ENCODE measurements around the gene CSAG3.
"Not testable (repeated sequence)": the region's sequence is repeated elsewhere in the genome, so short reads cannot be mapped to it uniquely, and the experiment has no call there.

The CSAG3 gene

GRCh38 chrX:152758918-152759317 lies at the start of gene CSAG3:
Gene CSAG3, plus strand, starts transcription at chrX:152759218.
- DNase-seq (ENCODE audit: low spot score): not testable (repeated sequence)

- DNase-seq (ENCODE audit: low spot score): not testable (repeated sequence)
These were observed 45.8 kb upstream of the CSAG3 start for GRCh38 chrX:152713195-152713594.

DNA sequence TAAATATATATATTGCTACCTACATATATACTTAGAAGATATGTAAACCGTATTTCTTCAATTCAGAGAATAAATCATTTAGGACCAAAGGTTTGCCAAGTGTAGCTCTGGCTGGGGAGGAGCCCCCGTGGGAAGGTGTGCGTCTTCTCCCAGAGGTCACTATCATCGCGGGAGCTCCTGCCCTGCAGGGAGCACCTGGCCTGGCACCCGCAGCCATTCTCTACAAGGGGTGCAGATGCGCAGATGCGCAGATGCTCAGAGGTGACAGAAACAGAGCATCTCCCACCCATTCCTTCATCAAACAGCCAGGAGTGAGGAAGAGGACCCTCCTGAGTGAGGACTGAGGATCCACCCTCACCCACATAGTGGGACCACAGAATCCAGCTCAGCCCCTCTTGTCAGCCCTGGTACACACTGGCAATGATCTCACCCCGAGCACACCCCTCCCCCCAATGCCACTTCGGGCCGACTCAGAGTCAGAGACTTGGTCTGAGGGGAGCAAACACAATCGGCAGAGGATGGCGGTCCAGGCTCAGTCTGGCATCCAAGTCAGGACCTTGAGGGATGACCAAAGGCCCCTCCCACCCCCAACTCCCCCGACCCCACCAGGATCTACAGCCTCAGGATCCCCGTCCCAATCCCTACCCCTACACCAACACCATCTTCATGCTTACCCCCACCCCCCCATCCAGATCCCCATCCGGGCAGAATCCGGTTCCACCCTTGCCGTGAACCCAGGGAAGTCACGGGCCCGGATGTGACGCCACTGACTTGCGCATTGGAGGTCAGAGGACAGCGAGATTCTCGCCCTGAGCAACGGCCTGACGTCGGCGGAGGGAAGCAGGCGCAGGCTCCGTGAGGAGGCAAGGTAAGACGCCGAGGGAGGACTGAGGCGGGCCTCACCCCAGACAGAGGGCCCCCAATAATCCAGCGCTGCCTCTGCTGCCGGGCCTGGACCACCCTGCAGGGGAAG lies 44.9 kb upstream of the CSAG3 start, which contains the start of gene MAGEA2B:
TSS of gene MAGEA2B (plus strand) at position 814 of the 973 bp plus-strand sequence. CDS start 2,479 bp downstream, outside the sequence.
- DNase-seq (ENCODE audit: low spot score): not testable (repeated sequence)

DNA sequence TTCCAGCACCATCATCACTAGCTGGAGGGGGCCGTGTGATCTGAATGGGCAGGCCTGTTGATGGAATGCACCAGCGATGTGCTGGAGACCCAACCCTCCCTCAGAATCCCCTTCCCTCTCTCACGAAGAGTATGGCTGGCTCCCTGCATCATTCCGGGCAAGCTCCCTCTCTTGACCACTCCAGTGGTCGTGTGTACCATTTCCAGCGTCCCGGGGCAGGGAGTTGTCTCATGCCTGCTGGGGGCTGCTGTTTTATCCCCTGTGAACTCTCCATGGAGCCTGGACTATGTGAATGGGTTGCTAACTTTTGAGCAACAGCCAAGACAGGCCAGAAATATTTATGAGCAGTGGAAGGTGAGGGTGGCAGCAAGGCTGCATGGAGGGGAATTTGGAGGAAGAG lies 33.6 kb upstream of the CSAG3 start:
- no peak for DNase-seq (ENCODE audit: low spot score)

DNA sequence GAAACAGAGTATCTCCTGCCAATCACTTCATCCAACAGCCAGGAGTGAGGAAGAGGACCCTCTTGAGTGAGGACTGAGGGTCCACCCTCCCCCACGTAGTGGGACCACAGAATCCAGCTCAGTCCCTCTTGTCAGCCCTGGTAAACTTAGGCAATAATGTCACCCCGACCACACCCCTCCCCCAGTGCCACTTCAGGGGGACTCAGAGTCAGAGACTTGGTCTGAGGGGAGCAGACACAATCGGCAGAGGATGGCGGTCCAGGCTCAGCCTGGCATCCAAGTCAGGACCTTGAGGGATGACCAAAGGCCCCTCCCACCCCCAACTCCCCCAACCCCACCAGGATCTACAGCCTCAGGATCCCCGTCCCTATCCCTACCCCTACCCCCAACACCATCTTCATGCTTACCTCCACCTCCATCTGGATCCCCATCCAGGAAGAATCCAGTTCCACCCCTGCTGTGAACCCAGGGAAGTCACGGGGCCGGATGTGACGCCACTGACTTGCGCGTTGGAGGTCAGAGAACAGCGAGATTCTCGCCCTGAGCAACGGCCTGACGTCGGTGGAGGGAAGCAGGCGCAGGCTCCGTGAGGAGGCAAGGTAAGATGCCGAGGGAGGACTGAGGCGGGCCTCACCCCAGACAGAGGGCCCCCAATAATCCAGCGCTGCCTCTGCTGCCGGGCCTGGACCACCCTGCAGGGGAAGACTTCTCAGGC lies 25.6 kb upstream of the CSAG3 start, which contains the start of the genes CSAG1 and MAGEA12:
TSS of gene CSAG1 (minus strand) at position 461 of the 715 bp plus-strand sequence. CDS start 1,261 bp downstream, outside the sequence.
TSS of gene MAGEA12 (plus strand) at position 497 of the 715 bp plus-strand sequence. CDS start 2,405 bp downstream, outside the sequence.
- DNase-seq (ENCODE audit: low spot score): no peak

GRCh38 chrX:152734143-152734858 lies 24.7 kb upstream of the CSAG3 start:
- not testable (repeated sequence) for DNase-seq (ENCODE audit: low spot score)

DNA sequence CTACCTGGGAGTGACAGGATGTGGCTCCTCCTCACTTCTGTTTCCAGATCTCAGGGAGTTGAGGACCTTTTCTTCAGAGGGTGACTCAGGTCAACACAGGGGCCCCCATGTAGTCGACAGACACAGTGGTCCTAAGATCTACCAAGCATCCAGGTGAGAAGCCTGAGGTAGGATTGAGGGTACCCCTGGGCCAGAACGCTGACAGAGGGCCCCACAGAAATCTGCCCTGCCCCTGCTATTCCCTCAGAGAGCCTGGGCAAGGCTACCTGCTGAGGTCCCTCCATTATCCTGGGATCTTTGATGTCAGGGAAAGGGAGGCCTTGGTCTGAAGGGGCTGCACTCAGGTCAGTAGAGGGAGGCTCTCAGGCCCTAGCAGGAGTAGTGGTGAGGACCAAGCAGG lies 23.9 kb upstream of the CSAG3 start:
- DNase-seq (ENCODE audit: low spot score): no peak

GRCh38 chrX:152735860-152736511 lies 23.0 kb upstream of the CSAG3 start:
- no peak for DNase-seq (ENCODE audit: low spot score)

DNA sequence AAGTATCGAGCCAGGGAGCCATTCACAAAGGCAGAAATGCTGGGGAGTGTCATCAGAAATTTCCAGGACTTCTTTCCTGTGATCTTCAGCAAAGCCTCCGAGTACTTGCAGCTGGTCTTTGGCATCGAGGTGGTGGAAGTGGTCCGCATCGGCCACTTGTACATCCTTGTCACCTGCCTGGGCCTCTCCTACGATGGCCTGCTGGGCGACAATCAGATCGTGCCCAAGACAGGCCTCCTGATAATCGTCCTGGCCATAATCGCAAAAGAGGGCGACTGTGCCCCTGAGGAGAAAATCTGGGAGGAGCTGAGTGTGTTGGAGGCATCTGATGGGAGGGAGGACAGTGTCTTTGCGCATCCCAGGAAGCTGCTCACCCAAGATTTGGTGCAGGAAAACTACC lies 22.5 kb upstream of the CSAG3 start:
- not testable (repeated sequence) for DNase-seq (ENCODE audit: low spot score)

- DNase-seq (ENCODE audit: low spot score): no peak
These were observed 20.5 kb upstream of the CSAG3 start for GRCh38 chrX:152738560-152738959.

DNA sequence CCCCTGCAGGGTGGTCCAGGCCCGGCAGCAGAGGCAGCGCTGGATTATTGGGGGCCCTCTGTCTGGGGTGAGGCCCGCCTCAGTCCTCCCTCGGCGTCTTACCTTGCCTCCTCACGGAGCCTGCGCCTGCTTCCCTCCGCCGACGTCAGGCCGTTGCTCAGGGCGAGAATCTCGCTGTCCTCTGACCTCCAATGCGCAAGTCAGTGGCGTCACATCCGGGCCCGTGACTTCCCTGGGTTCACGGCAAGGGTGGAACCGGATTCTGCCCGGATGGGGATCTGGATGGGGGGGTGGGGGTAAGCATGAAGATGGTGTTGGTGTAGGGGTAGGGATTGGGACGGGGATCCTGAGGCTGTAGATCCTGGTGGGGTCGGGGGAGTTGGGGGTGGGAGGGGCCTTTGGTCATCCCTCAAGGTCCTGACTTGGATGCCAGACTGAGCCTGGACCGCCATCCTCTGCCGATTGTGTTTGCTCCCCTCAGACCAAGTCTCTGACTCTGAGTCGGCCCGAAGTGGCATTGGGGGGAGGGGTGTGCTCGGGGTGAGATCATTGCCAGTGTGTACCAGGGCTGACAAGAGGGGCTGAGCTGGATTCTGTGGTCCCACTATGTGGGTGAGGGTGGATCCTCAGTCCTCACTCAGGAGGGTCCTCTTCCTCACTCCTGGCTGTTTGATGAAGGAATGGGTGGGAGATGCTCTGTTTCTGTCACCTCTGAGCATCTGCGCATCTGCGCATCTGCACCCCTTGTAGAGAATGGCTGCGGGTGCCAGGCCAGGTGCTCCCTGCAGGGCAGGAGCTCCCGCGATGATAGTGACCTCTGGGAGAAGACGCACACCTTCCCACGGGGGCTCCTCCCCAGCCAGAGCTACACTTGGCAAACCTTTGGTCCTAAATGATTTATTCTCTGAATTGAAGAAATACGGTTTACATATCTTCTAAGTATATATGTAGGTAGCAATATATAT lies 5.0 kb upstream of the CSAG3 start, which contains the start of gene MAGEA2:
TSS of gene MAGEA2 (minus strand) at position 157 of the 965 bp plus-strand sequence. CDS start 2,479 bp downstream, outside the sequence.
- not testable (repeated sequence) for DNase-seq (ENCODE audit: low spot score)

DNA sequence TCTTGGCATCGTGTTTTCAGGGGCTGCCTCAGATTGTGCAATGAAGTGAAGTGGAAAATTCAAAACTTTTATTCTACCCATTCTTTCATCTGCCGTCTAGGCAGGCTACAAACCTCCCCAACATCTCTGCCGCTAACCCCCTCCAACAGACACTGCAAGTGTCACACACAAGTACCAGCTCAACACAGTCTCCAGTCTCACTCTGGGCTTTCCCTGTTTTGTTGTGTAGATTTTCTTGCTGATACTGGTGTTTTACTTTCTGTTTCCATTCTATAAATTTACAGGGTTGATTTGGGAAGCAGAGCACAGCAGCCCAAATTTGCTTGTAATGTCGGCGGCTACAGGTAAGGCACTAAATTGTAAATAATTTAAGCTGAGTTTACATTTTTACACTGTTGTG lies 4.1 kb upstream of the CSAG3 start:
- not testable (repeated sequence) for DNase-seq (ENCODE audit: low spot score)

GRCh38 chrX:152759544-152759943 lies 526 bp downstream of the CSAG3 start:
- DNase-seq (ENCODE audit: low spot score): not testable (repeated sequence)

DNA sequence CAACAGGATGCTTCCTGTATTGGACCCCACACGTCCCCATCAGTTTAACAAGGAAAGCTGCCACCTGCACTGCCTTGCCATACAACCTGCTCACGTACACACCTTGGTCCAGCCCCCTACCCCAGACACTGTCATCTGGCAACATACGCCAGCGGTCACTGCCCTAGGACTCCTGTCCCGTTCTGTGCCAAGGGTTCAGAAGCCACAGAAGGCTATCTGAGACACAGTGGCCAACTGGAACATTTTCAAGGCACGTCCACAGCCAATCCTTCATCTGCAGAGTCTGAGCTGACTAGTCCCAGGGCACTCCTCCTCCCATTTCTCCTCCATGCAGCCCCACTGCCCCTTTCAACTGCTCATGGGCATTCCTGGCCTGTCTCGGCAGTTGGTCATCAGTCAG lies 2.6 kb downstream of the CSAG3 start:
- not testable (repeated sequence) for DNase-seq (ENCODE audit: low spot score)

- not testable (repeated sequence) for DNase-seq (ENCODE audit: low spot score)
These were observed 7.5 kb downstream of the CSAG3 start for GRCh38 chrX:152766562-152766961.

DNA sequence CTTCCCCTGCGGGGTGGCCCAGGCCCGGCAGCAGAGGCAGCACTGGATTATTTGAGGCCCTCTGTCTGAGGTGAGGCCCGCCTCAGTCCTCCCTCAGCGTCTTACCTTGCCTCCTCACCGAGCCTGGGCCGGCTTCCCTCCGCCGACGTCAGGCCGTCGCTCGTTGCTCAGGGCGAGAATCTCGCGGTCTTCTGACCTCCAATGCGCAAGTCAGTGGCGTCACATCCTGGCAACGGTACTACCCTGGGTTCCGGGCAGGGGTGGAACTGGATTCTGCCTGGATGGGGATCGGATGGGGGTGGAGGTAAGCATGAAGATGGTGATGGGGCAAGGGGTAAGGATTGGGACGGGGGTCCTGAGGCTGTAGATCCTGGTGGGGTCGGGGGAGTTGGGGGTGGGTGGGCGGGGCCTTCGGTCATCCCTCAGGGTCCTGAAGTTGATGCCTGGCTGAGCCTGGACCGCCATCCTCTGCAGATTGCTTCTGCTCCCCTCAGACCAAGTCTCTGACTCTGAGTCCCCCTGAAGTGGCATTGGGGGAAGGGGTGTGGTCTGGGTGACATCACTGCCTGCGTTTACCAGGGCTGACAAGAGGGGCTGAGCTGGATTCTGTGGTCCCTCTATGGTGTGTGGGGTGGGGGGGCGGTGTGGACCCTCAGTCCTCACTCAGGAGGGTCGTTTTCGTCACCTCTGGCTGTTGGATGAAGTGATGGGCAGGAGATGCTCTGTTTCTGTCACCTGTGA lies 10.7 kb downstream of the CSAG3 start, which contains the start of gene MAGEA6:
TSS of gene MAGEA6 (minus strand) at position 141 of the 741 bp plus-strand sequence. CDS start 2,039 bp downstream, outside the sequence.
- DNase-seq (ENCODE audit: low spot score): not testable (repeated sequence)

- DNase-seq (ENCODE audit: low spot score): not testable (repeated sequence)
These were observed 28.0 kb downstream of the CSAG3 start for GRCh38 chrX:152787062-152787461.

GRCh38 chrX:152798945-152799344 lies 39.9 kb downstream of the CSAG3 start:
- no peak for DNase-seq (ENCODE audit: low spot score)

DNA sequence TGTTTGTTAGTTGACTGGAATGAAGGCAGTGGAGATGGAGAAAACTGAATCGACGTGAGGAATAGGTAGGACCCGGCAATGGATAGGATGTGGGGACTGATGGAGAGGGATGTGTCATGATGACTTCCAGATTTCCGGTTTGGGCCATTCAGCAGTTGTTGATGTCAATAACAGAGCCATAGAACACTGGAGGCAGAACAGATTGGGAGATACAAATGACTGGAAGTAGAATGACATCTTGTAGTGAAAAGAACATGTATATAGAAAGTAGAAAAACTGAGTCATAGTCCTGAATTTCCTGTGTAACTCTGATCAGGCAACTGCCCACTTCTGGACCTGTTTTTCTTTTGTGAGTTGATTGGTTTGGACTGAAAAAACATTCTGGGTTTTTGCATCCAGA lies 47.0 kb downstream of the CSAG3 start:
- DNase-seq (ENCODE audit: low spot score): no peak

Measured in LoVo (cell line).